GM12878 (cell line): ENCODE results near the gene ADAMTS6. TPM values are rescaled to one million over a fixed set of nuclear protein-coding genes. Genes with fewer than 3 reads are reported as not detected.

ENCODE experiments used
- ATAC-seq: fragments of 200-7000 bp; cut with Tn5 transposase; 3 replicates; pipeline ENCODE4 v1.9.1; 2020; ENCODE audit warnings: mild to moderate bottlenecking, moderate library complexity
- BruUV-seq: library from RNA; stranded (reverse); fragments of 400-500 nt; replicated peaks from 2 replicates; lab custom pipeline; 2021; lab: Mats Ljungman, UMichigan
- CTCF ChIA-PET: fragments of 300-600 bp; sonication (Branson Sonifier 250); formaldehyde crosslinking; extraction: SDS; loops from one replicate; lab custom pipeline; 2021; ENCODE audit warnings: inconsistent platforms; lab: Yijun Ruan, JAX
- POLR2A ChIA-PET: fragments of 350-600 bp; formaldehyde crosslinking; extraction: SDS; loops from one replicate; lab custom pipeline; 2021; ENCODE audit warnings: inconsistent platforms; lab: Charles Lee
- RAD21 ChIA-PET: fragments of 300-600 bp; sonication (Branson Sonifier 250); formaldehyde crosslinking; loops from one replicate; lab custom pipeline; 2023; ENCODE audit warnings: antibody characterized with exemption; ENCODE audit not compliant: unreplicated experiment; lab: Charles Lee
- SMC1A ChIA-PET: fragments of 300-600 bp; sonication (Branson Sonifier 250); formaldehyde crosslinking; loops from one replicate; lab custom pipeline; 2023; ENCODE audit not compliant: unreplicated experiment, uncharacterized antibody; lab: Charles Lee
- DNase-seq: peaks from one replicate; pipeline ENCODE4 v3.0.0-alpha.2; 2011; ENCODE audit warnings: low read depth, low spot score
- FAIRE-seq: peaks from 3 replicates; lab custom pipeline; 2011; peaks lifted over from hg19 to GRCh38; lab: Jason Lieb, UNC
- H2AFZ ChIP-seq: 2 replicates; pipeline ENCODE4 v1.6.0; 2011; ENCODE audit warnings: low read depth, low read length, control low read depth; ENCODE audit not compliant: control insufficient read depth
- H3K27ac ChIP-seq: 2 replicates; pipeline ENCODE4 v1.5.1; 2011; ENCODE audit warnings: control low read depth; ENCODE audit not compliant: control insufficient read depth, insufficient read depth
- H3K27me3 ChIP-seq, 2 experiments: replicated peaks in 1 of 2; 2 replicates each; pipeline versions ENCODE4 v1.6.0 to v1.6.1; 2011; ENCODE audit warnings: low read length in 1 of 2; ENCODE audit not compliant: control insufficient read depth in 2 of 2, insufficient read depth in 2 of 2
- H3K36me3 ChIP-seq, 2 experiments: 2 replicates each; pipeline ENCODE4 v1.5.1; 2011; ENCODE audit warnings: low read length in 1 of 2; ENCODE audit not compliant: control insufficient read depth in 2 of 2, insufficient read depth in 2 of 2
- H3K4me1 ChIP-seq: 2 replicates; pipeline ENCODE4 v1.6.1; 2011; ENCODE audit warnings: mild to moderate bottlenecking, low read length, moderate library complexity, mixed read lengths; ENCODE audit not compliant: control insufficient read depth, insufficient read depth
- H3K4me2 ChIP-seq: 2 replicates; pipeline ENCODE4 v1.6.0; 2011; ENCODE audit warnings: control low read depth; ENCODE audit not compliant: control insufficient read depth, insufficient read depth
- H3K4me3 ChIP-seq: fragments of 200-600 bp; sonication (generic); 2 replicates; pipeline ENCODE4 v1.5.1; 2016
- H3K79me2 ChIP-seq: 2 replicates; pipeline ENCODE4 v1.6.0; 2011; ENCODE audit warnings: low read length; ENCODE audit not compliant: control insufficient read depth, insufficient read depth
- H3K9ac ChIP-seq: 2 replicates; pipeline ENCODE4 v1.8.0; 2011; ENCODE audit warnings: low read length, control low read depth, mixed read lengths; ENCODE audit not compliant: control insufficient read depth, insufficient read depth
- H3K9me3 ChIP-seq: replicated peaks from 3 replicates; pipeline ENCODE4 v1.5.1; 2011; ENCODE audit warnings: mild to moderate bottlenecking, low read length; ENCODE audit not compliant: control insufficient read depth, insufficient read depth
- H4K20me1 ChIP-seq: 2 replicates; pipeline ENCODE4 v1.6.0; 2011; ENCODE audit not compliant: control insufficient read depth, insufficient read depth
- DPF2 ChIP-seq: fragments of 450-650 bp; IDR thresholded peaks from 2 replicates; pipeline ENCODE4 v1.6.1; 2017; ENCODE audit warnings: mild to moderate bottlenecking
- EZH2 ChIP-seq: IDR thresholded peaks from 2 replicates; pipeline ENCODE4 v1.6.1; 2012; ENCODE audit warnings: low read depth, mild to moderate bottlenecking, control low read depth, inconsistent platforms, low read length, borderline replicate concordance; ENCODE audit not compliant: control insufficient read depth
- MEF2A ChIP-seq: IDR thresholded peaks from 2 replicates; pipeline ENCODE4 v1.6.1; 2011; ENCODE audit warnings: low read depth, mild to moderate bottlenecking, low read length, moderate library complexity; ENCODE audit not compliant: insufficient read depth
- MEF2B ChIP-seq: fragments of 450-650 bp; IDR thresholded peaks from 2 replicates; pipeline ENCODE4 v1.6.1; 2018; ENCODE audit warnings: mild to moderate bottlenecking, moderate library complexity; ENCODE audit not compliant: partially characterized antibody, poor library complexity, severe bottlenecking
- NKRF ChIP-seq: fragments of 450-650 bp; conservative IDR thresholded peaks from 2 replicates; pipeline ENCODE4 v1.6.1; 2017; ENCODE audit warnings: mild to moderate bottlenecking, moderate library complexity
- POLR2AphosphoS2 ChIP-seq: IDR thresholded peaks from 2 replicates; pipeline ENCODE4 v1.6.1; 2011; ENCODE audit warnings: low read depth, mild to moderate bottlenecking, low read length, improper control_type of control experiment, moderate library complexity
- ZBTB4 ChIP-seq: fragments of 450-650 bp; formaldehyde crosslinking; IDR thresholded peaks from 2 replicates; pipeline ENCODE4 v1.4.0; 2022; ENCODE audit warnings: mild to moderate bottlenecking, moderate library complexity
- ZNF274 ChIP-seq: IDR thresholded peaks from one replicate; pipeline ENCODE4 v1.8.0; 2011; ENCODE audit not compliant: insufficient read length, insufficient read depth
- ZNF384 ChIP-seq: IDR thresholded peaks from 2 replicates; pipeline ENCODE4 v1.6.1; 2012; ENCODE audit warnings: low read depth, mild to moderate bottlenecking, low read length, improper control_type of control experiment, borderline replicate concordance
- WGBS: methylation state at CpG from one replicate; pipeline ENCODE4 v1.1.6; 2016; ENCODE audit warnings: low lambda C conversion rate; ENCODE audit not compliant: insufficient replicate concordance, insufficient coverage; ENCODE audit errors: missing lambda C conversion rate; 5-methylcytosine and 5-hydroxymethylcytosine counted together
- in situ Hi-C: fragments of 300-500 bp; cut with MboI; formaldehyde crosslinking; loops from 9 replicates; pipeline ENCODE4 v1.14.3; 2018; ENCODE audit warnings: mixed read lengths
- intact Hi-C: fragments of 100-400 bp; cut with micrococcal nuclease; formaldehyde crosslinking; loops from one replicate; pipeline ENCODE4 v1.14.2; 2022; ENCODE audit not compliant: unreplicated experiment
- polyA plus RNA-seq, 11 experiments: library from polyadenylated mRNA; depleted of rRNA in 4 of 11; unstranded in 6 of 11; stranded (reverse) in 5 of 11; fragments of >200 nt; fragmentation: Nextera tagmentation in 4 of 11; fragmentation: Illumina TruSeq in 1 of 11; extraction: Ambion mirVana in 4 of 11; extraction: Trizol in 1 of 11; gene quantifications; 1 replicate in 1 of 11; 2 replicates in 10 of 11; pipeline versions ENCODE4 v1.2.1 to v1.2.3, GENCODE V29; 2011 to 2016; ENCODE audit warnings: inconsistent platforms in 2 of 11, missing spikeins in 2 of 11, low read depth in 1 of 11
- total RNA-seq, 4 experiments: library from RNA; depleted of rRNA in 3 of 4; stranded (reverse); fragments of >200 nt in 3 of 4; fragmentation: Illumina TruSeq in 1 of 4; extraction: Trizol in 1 of 4; gene quantifications; 2 replicates each; pipeline versions ENCODE4 v1.2.1 to v1.2.3, GENCODE V29; 2013 to 2021

The ADAMTS6 gene
- total and polyA plus RNA-seq, 10 of the 15 experiments (the other 5 are each of a cell fraction or from before 2014, with no cell fraction given) = 1.1 to 12.3 (median 6.5) TPM

- TF ChIP-seq NKRF = no peak
Observed at GRCh38 chr5:65199993-65200675, 281.6 kb downstream of the ADAMTS6 start (continued).

GRCh38 chr5:65198456-65199120 lies 283.1 kb downstream of the ADAMTS6 start:
- H3K9ac ChIP-seq = no peak overlapping the region
- no peak overlapping the region for H2AFZ ChIP-seq
- no peaks in the 10 kb centered on the region for H4K20me1 ChIP-seq
- no peak for FAIRE-seq
- H3K4me2 ChIP-seq = no peak overlapping the region
- no peaks in the 10 kb centered on the region for H3K79me2 ChIP-seq
- H3K27ac ChIP-seq = no peak overlapping the region
- ChIA-PET POLR2A (no interaction called here), SMC1A (interaction anchor here (0.6 to 2.4 kb wide), 4 partner anchors 10 to 347 kb away, joined by 3 to 8 read pairs (median 3); no protein-coding TSS in a partner anchor), CTCF (interaction anchor here (0.6 to 1.3 kb wide), 2 partner anchors 227 to 355 kb away, joined by 4 read pairs; no protein-coding TSS in a partner anchor), RAD21 (no interaction called here)
- ATAC-seq = no peak
- TF ChIP-seq MEF2B = no peak
- no peak for TF ChIP-seq DPF2
- no peak for TF ChIP-seq EZH2
- no peak for TF ChIP-seq MEF2A
- no peak for TF ChIP-seq POLR2AphosphoS2
- no peak for TF ChIP-seq ZBTB4 (CRISPR knock-in tag)
- TF ChIP-seq ZNF274 = no peak
- TF ChIP-seq ZNF384 = no peak
- no peak for DNase-seq
- no TSS peak for BruUV-seq
- H3K4me1 ChIP-seq = no peaks in the 10 kb centered on the region
- intact Hi-C loops (no loop called here), in situ Hi-C loops (no loop called here)
- 73% methylated on average over 3 of the region's 3 CpGs for WGBS
- H3K9me3 ChIP-seq = no peaks in the 10 kb centered on the region
- no peak overlapping the region for H3K4me3 ChIP-seq
- H3K36me3 ChIP-seq = no peaks in the 10 kb centered on the region
- no peaks in the 10 kb centered on the region for H3K27me3 ChIP-seq
